ENCODE data around the gene SLC38A2. TPM values are rescaled to one million over a fixed set of nuclear protein-coding genes. Genes with fewer than 3 reads are reported as not detected.
"Not testable (repeated sequence)": the region's sequence is repeated elsewhere in the genome, so short reads cannot be mapped to it uniquely, and the experiment has no call there.

The SLC38A2 gene
- 371 TPM for polyA plus RNA-seq (2013, experiment 1 of 2; ENCODE audit: insufficient read length)
- 412 TPM for polyA plus RNA-seq (2013, experiment 2 of 2; ENCODE audit: insufficient read length)

GRCh38 chr12:46372544-46373300 lies at the start of gene SLC38A2:
SLC38A2 (minus strand) TSS chr12:46372773; CDS start chr12:46371293, 1,480 bp downstream.
- DNase-seq, result peak; percentile 96

GRCh38 chr12:46419675-46420074 lies 47.1 kb upstream of the SLC38A2 start:
- DNase-seq, result no peak

- no peak for DNase-seq
These were observed 43.0 kb upstream of the SLC38A2 start for GRCh38 chr12:46415552-46415951.

GRCh38 chr12:46414591-46415268 lies 42.2 kb upstream of the SLC38A2 start:
- no peak for DNase-seq

- DNase-seq, result no peak
These were observed 40.8 kb upstream of the SLC38A2 start for GRCh38 chr12:46413368-46413767.

GRCh38 chr12:46412857-46413256 lies 40.3 kb upstream of the SLC38A2 start:
- DNase-seq, result no peak

GRCh38 chr12:46410495-46410894 lies 37.9 kb upstream of the SLC38A2 start:
- no peak for DNase-seq

- DNase-seq, result no peak
These were observed 37.4 kb upstream of the SLC38A2 start for GRCh38 chr12:46409974-46410373.

GRCh38 chr12:46409342-46409741 lies 36.8 kb upstream of the SLC38A2 start:
- DNase-seq, result no peak

GRCh38 chr12:46408441-46408840 lies 35.9 kb upstream of the SLC38A2 start:
- DNase-seq, result no peak

- no peak for DNase-seq
These were observed 34.8 kb upstream of the SLC38A2 start for GRCh38 chr12:46407361-46407760.

GRCh38 chr12:46406352-46407027 lies 33.9 kb upstream of the SLC38A2 start:
- DNase-seq, result peak; percentile 67

GRCh38 chr12:46404733-46405132 lies 32.2 kb upstream of the SLC38A2 start:
- no peak for DNase-seq

- DNase-seq, result peak; percentile 98
These were observed 31.7 kb upstream of the SLC38A2 start for GRCh38 chr12:46404225-46404631.

- DNase-seq, result no peak
These were observed 31.1 kb upstream of the SLC38A2 start for GRCh38 chr12:46403719-46404070.

- peak; percentile 62 for DNase-seq
These were observed 30.6 kb upstream of the SLC38A2 start for GRCh38 chr12:46402941-46403718.

- peak; percentile 95 for DNase-seq
These were observed 29.9 kb upstream of the SLC38A2 start for GRCh38 chr12:46402451-46402850.

GRCh38 chr12:46401662-46402061 lies 29.1 kb upstream of the SLC38A2 start:
- peak; percentile 81 for DNase-seq

- DNase-seq, result peak; percentile 83
These were observed 27.8 kb upstream of the SLC38A2 start for GRCh38 chr12:46400406-46400805.

GRCh38 chr12:46399461-46400248 lies 27.1 kb upstream of the SLC38A2 start:
- DNase-seq, result not testable (repeated sequence)

GRCh38 chr12:46396826-46397225 lies 24.3 kb upstream of the SLC38A2 start:
- DNase-seq, result no peak

GRCh38 chr12:46395388-46395787 lies 22.8 kb upstream of the SLC38A2 start:
- peak; percentile 84 for DNase-seq

All from fibroblast of skin of scalp (primary cell).